ENCODE measurements around the gene LRRN3. TPM values are rescaled to one million over a fixed set of nuclear protein-coding genes. Genes with fewer than 3 reads are reported as not detected.

The LRRN3 gene
- total and polyA plus RNA-seq, 2 experiments from 2014 or later, result 3.7 to 6.8 TPM

GRCh38 chr7:111085356-111085755 is 5.6 kb upstream of the LRRN3 start:
- H2AFZ ChIP-seq, result no peak overlapping the region
- no peaks in the 10 kb centered on the region for H3K79me2 ChIP-seq
- no peaks in the 10 kb centered on the region for H3K27me3 ChIP-seq
- H3K4me3 ChIP-seq, result no peak overlapping the region
- H3K4me1 ChIP-seq (ENCODE audit: insufficient read depth), result no peaks in the 10 kb centered on the region
- no peak overlapping the region for H3K4me2 ChIP-seq
- 94% methylated on average over 3 of the region's 3 CpGs for WGBS (ENCODE audit: low lambda C conversion rate, missing lambda C conversion rate)
- no peaks in the 10 kb centered on the region for H4K20me1 ChIP-seq (ENCODE audit: insufficient read depth, poor library complexity, severe bottlenecking)
- TF ChIP-seq EZH2 (IDR thresholded peaks at IDR 0.05; ENCODE audit: borderline replicate concordance) (no peak), CTCF (IDR thresholded peaks at IDR 0.05; ENCODE audit: poor library complexity) (no peak), EZH2phosphoT487 (IDR thresholded peaks at IDR 0.05; ENCODE audit: low read depth, severe bottlenecking, unreplicated experiment) (no peak)
- no peaks in the 10 kb centered on the region for H3K36me3 ChIP-seq (replicated peaks; ENCODE audit: insufficient read depth, low read depth)
- no peaks in the 10 kb centered on the region for H3K9me3 ChIP-seq (ENCODE audit: low read depth)
- DNase-seq (ENCODE audit: low spot score), result no peak
- no peaks in the 10 kb centered on the region for H3K9me2 ChIP-seq (replicated peaks; ENCODE audit: insufficient read depth)
- no peak overlapping the region for H3K27ac ChIP-seq

GRCh38 chr7:111086532-111086931 is 4.4 kb upstream of the LRRN3 start:
- H3K9me3 ChIP-seq (ENCODE audit: low read depth), result no peaks in the 10 kb centered on the region
- no peaks in the 10 kb centered on the region for H3K79me2 ChIP-seq
- 93% methylated on average over 2 of the region's 2 CpGs for WGBS (ENCODE audit: low lambda C conversion rate, missing lambda C conversion rate)
- TF ChIP-seq EZH2 (IDR thresholded peaks at IDR 0.05; ENCODE audit: borderline replicate concordance) (no peak), CTCF (IDR thresholded peaks at IDR 0.05; ENCODE audit: poor library complexity) (no peak), EZH2phosphoT487 (IDR thresholded peaks at IDR 0.05; ENCODE audit: low read depth, severe bottlenecking, unreplicated experiment) (no peak)
- H4K20me1 ChIP-seq (ENCODE audit: insufficient read depth, poor library complexity, severe bottlenecking), result no peaks in the 10 kb centered on the region
- no peak for DNase-seq (ENCODE audit: low spot score)
- no peaks in the 10 kb centered on the region for H3K27me3 ChIP-seq
- H2AFZ ChIP-seq, result no peak overlapping the region
- no peak overlapping the region for H3K4me3 ChIP-seq
- H3K4me1 ChIP-seq (ENCODE audit: insufficient read depth), result peaks cover 3% of the 10 kb centered on the region
- H3K4me2 ChIP-seq, result no peak overlapping the region
- H3K36me3 ChIP-seq (replicated peaks; ENCODE audit: insufficient read depth, low read depth), result no peaks in the 10 kb centered on the region
- H3K27ac ChIP-seq, result no peak overlapping the region
- no peaks in the 10 kb centered on the region for H3K9me2 ChIP-seq (replicated peaks; ENCODE audit: insufficient read depth)

GRCh38 chr7:111088328-111088727 is 2.6 kb upstream of the LRRN3 start:
- no peak overlapping the region for H3K4me3 ChIP-seq
- 100% methylated on average over 1 of the region's 1 CpG for WGBS (ENCODE audit: low lambda C conversion rate, missing lambda C conversion rate)
- no peak for DNase-seq (ENCODE audit: low spot score)
- TF ChIP-seq EZH2 (IDR thresholded peaks at IDR 0.05; ENCODE audit: borderline replicate concordance) (no peak), CTCF (IDR thresholded peaks at IDR 0.05; ENCODE audit: poor library complexity) (no peak), EZH2phosphoT487 (IDR thresholded peaks at IDR 0.05; ENCODE audit: low read depth, severe bottlenecking, unreplicated experiment) (no peak)
- no peak overlapping the region for H3K4me2 ChIP-seq
- H3K4me1 ChIP-seq (ENCODE audit: insufficient read depth), result peaks cover 3% of the 10 kb centered on the region
- H2AFZ ChIP-seq, result no peak overlapping the region
- no peaks in the 10 kb centered on the region for H4K20me1 ChIP-seq (ENCODE audit: insufficient read depth, poor library complexity, severe bottlenecking)
- H3K27ac ChIP-seq, result no peak overlapping the region
- H3K79me2 ChIP-seq, result no peaks in the 10 kb centered on the region
- no peaks in the 10 kb centered on the region for H3K9me3 ChIP-seq (ENCODE audit: low read depth)
- H3K36me3 ChIP-seq (replicated peaks; ENCODE audit: insufficient read depth, low read depth), result no peaks in the 10 kb centered on the region
- H3K9me2 ChIP-seq (replicated peaks; ENCODE audit: insufficient read depth), result no peaks in the 10 kb centered on the region
- no peaks in the 10 kb centered on the region for H3K27me3 ChIP-seq

Data from hepatocyte (in vitro differentiated cells).